ENCODE measurements around the gene PDLIM4.

DNA sequence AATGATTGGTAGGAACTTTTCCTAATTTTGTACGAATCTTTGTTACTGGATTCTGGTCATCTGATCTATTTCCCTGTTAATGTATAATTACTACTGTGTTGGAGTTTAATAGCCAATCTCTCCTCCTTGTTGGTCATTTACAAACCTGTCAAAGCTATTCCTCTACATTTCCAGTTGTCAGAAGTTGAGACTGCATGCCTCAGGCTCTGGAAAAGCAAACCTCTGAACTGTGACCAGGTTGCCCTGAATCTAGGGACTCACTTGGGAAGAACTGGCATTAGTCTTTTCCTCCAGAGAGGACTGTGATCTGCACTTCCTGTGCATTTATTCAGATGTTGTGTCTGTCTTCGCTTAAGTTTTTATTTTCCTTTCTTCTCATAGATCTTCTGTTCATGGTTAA is 16.1 kb downstream of the PDLIM4 start:
- TF ChIP-seq EZH2 (IDR thresholded peaks at IDR 0.05; ENCODE audit: low read depth, unreplicated experiment) (no peak), CREB1 (CRISPR knock-in tag; IDR thresholded peaks at IDR 0.05; ENCODE audit: low read depth) (no peak), POLR2AphosphoS5 (IDR thresholded peaks at IDR 0.05; ENCODE audit: low read depth) (no peak), EZH2phosphoT487 (IDR thresholded peaks at IDR 0.05; ENCODE audit: unreplicated experiment) (no peak)
- TF ChIP-seq, protein P1, sequence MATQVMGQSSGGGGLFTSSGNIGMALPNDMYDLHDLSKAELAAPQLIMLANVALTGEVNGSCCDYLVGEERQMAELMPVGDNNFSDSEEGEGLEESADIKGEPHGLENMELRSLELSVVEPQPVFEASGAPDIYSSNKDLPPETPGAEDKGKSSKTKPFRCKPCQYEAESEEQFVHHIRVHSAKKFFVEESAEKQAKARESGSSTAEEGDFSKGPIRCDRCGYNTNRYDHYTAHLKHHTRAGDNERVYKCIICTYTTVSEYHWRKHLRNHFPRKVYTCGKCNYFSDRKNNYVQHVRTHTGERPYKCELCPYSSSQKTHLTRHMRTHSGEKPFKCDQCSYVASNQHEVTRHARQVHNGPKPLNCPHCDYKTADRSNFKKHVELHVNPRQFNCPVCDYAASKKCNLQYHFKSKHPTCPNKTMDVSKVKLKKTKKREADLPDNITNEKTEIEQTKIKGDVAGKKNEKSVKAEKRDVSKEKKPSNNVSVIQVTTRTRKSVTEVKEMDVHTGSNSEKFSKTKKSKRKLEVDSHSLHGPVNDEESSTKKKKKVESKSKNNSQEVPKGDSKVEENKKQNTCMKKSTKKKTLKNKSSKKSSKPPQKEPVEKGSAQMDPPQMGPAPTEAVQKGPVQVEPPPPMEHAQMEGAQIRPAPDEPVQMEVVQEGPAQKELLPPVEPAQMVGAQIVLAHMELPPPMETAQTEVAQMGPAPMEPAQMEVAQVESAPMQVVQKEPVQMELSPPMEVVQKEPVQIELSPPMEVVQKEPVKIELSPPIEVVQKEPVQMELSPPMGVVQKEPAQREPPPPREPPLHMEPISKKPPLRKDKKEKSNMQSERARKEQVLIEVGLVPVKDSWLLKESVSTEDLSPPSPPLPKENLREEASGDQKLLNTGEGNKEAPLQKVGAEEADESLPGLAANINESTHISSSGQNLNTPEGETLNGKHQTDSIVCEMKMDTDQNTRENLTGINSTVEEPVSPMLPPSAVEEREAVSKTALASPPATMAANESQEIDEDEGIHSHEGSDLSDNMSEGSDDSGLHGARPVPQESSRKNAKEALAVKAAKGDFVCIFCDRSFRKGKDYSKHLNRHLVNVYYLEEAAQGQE (IDR thresholded peaks at IDR 0.05; ENCODE audit: unreplicated experiment), result no peak
- TF ChIP-seq, protein P2, sequence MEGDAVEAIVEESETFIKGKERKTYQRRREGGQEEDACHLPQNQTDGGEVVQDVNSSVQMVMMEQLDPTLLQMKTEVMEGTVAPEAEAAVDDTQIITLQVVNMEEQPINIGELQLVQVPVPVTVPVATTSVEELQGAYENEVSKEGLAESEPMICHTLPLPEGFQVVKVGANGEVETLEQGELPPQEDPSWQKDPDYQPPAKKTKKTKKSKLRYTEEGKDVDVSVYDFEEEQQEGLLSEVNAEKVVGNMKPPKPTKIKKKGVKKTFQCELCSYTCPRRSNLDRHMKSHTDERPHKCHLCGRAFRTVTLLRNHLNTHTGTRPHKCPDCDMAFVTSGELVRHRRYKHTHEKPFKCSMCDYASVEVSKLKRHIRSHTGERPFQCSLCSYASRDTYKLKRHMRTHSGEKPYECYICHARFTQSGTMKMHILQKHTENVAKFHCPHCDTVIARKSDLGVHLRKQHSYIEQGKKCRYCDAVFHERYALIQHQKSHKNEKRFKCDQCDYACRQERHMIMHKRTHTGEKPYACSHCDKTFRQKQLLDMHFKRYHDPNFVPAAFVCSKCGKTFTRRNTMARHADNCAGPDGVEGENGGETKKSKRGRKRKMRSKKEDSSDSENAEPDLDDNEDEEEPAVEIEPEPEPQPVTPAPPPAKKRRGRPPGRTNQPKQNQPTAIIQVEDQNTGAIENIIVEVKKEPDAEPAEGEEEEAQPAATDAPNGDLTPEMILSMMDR (conservative IDR thresholded peaks at IDR 0.05; ENCODE audit: low read depth in 2 of 2), result no peak

Data from GM23338 (cell line).